Measurements from ENCODE around the gene LGR5. TPM values are rescaled to one million over a fixed set of nuclear protein-coding genes. Genes with fewer than 3 reads are reported as not detected.

The LGR5 gene, protein sequence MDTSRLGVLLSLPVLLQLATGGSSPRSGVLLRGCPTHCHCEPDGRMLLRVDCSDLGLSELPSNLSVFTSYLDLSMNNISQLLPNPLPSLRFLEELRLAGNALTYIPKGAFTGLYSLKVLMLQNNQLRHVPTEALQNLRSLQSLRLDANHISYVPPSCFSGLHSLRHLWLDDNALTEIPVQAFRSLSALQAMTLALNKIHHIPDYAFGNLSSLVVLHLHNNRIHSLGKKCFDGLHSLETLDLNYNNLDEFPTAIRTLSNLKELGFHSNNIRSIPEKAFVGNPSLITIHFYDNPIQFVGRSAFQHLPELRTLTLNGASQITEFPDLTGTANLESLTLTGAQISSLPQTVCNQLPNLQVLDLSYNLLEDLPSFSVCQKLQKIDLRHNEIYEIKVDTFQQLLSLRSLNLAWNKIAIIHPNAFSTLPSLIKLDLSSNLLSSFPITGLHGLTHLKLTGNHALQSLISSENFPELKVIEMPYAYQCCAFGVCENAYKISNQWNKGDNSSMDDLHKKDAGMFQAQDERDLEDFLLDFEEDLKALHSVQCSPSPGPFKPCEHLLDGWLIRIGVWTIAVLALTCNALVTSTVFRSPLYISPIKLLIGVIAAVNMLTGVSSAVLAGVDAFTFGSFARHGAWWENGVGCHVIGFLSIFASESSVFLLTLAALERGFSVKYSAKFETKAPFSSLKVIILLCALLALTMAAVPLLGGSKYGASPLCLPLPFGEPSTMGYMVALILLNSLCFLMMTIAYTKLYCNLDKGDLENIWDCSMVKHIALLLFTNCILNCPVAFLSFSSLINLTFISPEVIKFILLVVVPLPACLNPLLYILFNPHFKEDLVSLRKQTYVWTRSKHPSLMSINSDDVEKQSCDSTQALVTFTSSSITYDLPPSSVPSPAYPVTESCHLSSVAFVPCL
- total RNA-seq (2013; cell fraction: nucleolus; rRNA removed): not detected in 2 replicates
- total RNA-seq (2014; rRNA removed) (not detected in 2 replicates), total RNA-seq (2014; rRNA removed; fragmentation: Illumina TruSeq; extraction: Trizol) (not detected in 2 replicates), total RNA-seq (2021) (0.13 TPM in 1 of 2 replicates, not detected in the other), polyA plus RNA-seq (2011; rRNA removed) (2.1 and 2.6 TPM in 2 replicates), polyA plus RNA-seq (2014; fragmentation: Illumina TruSeq; extraction: Trizol) (not detected in 2 replicates), polyA plus RNA-seq (2014; fragmentation: Nextera tagmentation; extraction: Ambion mirVana) (not detected), polyA plus RNA-seq (2014; rRNA removed) (not detected in 2 replicates), polyA plus RNA-seq (2016; fragmentation: Nextera tagmentation; extraction: Ambion mirVana) (not detected), polyA minus RNA-seq (2011; rRNA and poly(A)+ RNA removed) (1.9 and 2.6 TPM in 2 replicates), Bru-seq, nascent RNA (percentile 12 among the genes with signal in this experiment), BruChase-seq, experiment 1, labeled RNA remaining after a 6-hour chase (percentile 13 among the genes with signal in this experiment), BruChase-seq, experiment 2, labeled RNA remaining after a 2-hour chase (percentile 11 among the genes with signal in this experiment)
- not detected for polyA plus RNA-seq (2011; ENCODE audit: low read depth)
- polyA plus RNA-seq (2011; cell fraction: cytosol; rRNA removed): 1.6 and 2.1 TPM in 2 replicates
- polyA plus RNA-seq (2011; cell fraction: nucleus; rRNA removed): 5.0 and 5.3 TPM in 2 replicates
- polyA plus RNA-seq (2012): not detected in 2 replicates
- 0.80 and 1.1 TPM in 2 replicates for polyA minus RNA-seq (2011; cell fraction: cytosol; rRNA and poly(A)+ RNA removed)
- polyA minus RNA-seq (2011; cell fraction: nucleus; rRNA and poly(A)+ RNA removed): 1.3 and 2.0 TPM in 2 replicates
- long read RNA-seq, experiment 1: 0 reads
- long read RNA-seq, experiment 2: 0 reads

DNA sequence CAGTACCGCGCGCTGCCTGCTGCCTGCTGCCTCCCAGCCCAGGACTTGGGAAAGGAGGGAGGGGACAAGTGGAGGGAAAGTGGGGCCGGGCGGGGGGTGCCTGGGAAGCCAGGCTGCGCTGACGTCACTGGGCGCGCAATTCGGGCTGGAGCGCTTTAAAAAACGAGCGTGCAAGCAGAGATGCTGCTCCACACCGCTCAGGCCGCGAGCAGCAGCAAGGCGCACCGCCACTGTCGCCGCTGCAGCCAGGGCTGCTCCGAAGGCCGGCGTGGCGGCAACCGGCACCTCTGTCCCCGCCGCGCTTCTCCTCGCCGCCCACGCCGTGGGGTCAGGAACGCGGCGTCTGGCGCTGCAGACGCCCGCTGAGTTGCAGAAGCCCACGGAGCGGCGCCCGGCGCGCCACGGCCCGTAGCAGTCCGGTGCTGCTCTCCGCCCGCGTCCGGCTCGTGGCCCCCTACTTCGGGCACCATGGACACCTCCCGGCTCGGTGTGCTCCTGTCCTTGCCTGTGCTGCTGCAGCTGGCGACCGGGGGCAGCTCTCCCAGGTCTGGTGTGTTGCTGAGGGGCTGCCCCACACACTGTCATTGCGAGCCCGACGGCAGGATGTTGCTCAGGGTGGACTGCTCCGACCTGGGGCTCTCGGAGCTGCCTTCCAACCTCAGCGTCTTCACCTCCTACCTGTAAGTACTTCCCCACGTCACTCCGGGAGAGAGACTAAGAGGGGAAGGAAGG, at the start of gene LGR5:
Gene LGR5 (plus strand): TSS at position 186 of the 732 bp plus-strand sequence. CDS start 283 bp downstream, at position 469.
- BruUV-seq (replicated peaks): no TSS peak
- intact Hi-C loops (cut with micrococcal nuclease; ENCODE audit: unreplicated experiment) (no loop called here), in situ Hi-C loops (cut with MboI) (no loop called here)
- H3K9me3 ChIP-seq (replicated peaks; ENCODE audit: control insufficient read depth, insufficient read depth, low read length): peaks cover 4% of the 10 kb centered on the region; the same call in 2 of the 3 replicates
- ATAC-seq (peak; percentile 60), DNase-seq (ENCODE audit: low read depth, low spot score) (no peak), FAIRE-seq (no peak)
- H3K4me3 ChIP-seq: no peak within 1 kb of the TSS
- ChIA-PET CTCF (no interaction called here), POLR2A (interaction anchor here (0.6 kb wide), 1 partner anchor 1899 kb away, joined by 3 read pairs; no protein-coding TSS in a partner anchor), SMC1A (ENCODE audit: uncharacterized antibody, unreplicated experiment) (no interaction called here), RAD21 (ENCODE audit: unreplicated experiment) (interaction anchor here (1.1 kb wide), 1 partner anchor 34 kb away, joined by 4 read pairs; no protein-coding TSS in a partner anchor)
- H2AFZ ChIP-seq (ENCODE audit: control insufficient read depth, low read depth, low read length): no peak within 1 kb of the TSS
- H3K9ac ChIP-seq (ENCODE audit: control insufficient read depth, insufficient read depth, low read length): no peak within 1 kb of the TSS
- H3K27me3 ChIP-seq (replicated peaks in 1 of 2; ENCODE audit: control insufficient read depth in 2 of 2, insufficient read depth in 2 of 2, low read length in 1 of 2): peaks cover 10 to 12% of the 10 kb centered on the region in 2 experiments
- H4K20me1 ChIP-seq (ENCODE audit: control insufficient read depth, insufficient read depth): no peaks in the 10 kb centered on the region
- H3K36me3 ChIP-seq (ENCODE audit: control insufficient read depth in 2 of 2, insufficient read depth in 2 of 2, low read length in 1 of 2): no peaks in the 10 kb centered on the region
- no peak within 1 kb of the TSS for H3K27ac ChIP-seq (ENCODE audit: control insufficient read depth, insufficient read depth)
- WGBS (ENCODE audit: insufficient coverage, insufficient replicate concordance, low lambda C conversion rate, missing lambda C conversion rate): 7% methylated on average over 51 of the region's 65 CpGs
- TF ChIP-seq EZH2 (IDR thresholded peaks at IDR 0.05; ENCODE audit: borderline replicate concordance, control insufficient read depth, low read depth, low read length) (no peak), ZBED1 (IDR thresholded peaks at IDR 0.05; ENCODE audit: borderline replicate concordance) (no peak), CBX3 (IDR thresholded peaks at IDR 0.05; ENCODE audit: borderline replicate concordance, low read depth) (no peak)
- TF ChIP-seq, protein P1, sequence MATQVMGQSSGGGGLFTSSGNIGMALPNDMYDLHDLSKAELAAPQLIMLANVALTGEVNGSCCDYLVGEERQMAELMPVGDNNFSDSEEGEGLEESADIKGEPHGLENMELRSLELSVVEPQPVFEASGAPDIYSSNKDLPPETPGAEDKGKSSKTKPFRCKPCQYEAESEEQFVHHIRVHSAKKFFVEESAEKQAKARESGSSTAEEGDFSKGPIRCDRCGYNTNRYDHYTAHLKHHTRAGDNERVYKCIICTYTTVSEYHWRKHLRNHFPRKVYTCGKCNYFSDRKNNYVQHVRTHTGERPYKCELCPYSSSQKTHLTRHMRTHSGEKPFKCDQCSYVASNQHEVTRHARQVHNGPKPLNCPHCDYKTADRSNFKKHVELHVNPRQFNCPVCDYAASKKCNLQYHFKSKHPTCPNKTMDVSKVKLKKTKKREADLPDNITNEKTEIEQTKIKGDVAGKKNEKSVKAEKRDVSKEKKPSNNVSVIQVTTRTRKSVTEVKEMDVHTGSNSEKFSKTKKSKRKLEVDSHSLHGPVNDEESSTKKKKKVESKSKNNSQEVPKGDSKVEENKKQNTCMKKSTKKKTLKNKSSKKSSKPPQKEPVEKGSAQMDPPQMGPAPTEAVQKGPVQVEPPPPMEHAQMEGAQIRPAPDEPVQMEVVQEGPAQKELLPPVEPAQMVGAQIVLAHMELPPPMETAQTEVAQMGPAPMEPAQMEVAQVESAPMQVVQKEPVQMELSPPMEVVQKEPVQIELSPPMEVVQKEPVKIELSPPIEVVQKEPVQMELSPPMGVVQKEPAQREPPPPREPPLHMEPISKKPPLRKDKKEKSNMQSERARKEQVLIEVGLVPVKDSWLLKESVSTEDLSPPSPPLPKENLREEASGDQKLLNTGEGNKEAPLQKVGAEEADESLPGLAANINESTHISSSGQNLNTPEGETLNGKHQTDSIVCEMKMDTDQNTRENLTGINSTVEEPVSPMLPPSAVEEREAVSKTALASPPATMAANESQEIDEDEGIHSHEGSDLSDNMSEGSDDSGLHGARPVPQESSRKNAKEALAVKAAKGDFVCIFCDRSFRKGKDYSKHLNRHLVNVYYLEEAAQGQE (IDR thresholded peaks at IDR 0.05; ENCODE audit: low read depth, low read length): peak; percentile 22; the same call in 1 of the 2 replicates
- no peaks in the 10 kb centered on the region for H3K4me1 ChIP-seq (ENCODE audit: control insufficient read depth, insufficient read depth, low read length)
- no peaks in the 10 kb centered on the region for H3K79me2 ChIP-seq (ENCODE audit: control insufficient read depth, insufficient read depth, low read length)
- no peak within 1 kb of the TSS for H3K4me2 ChIP-seq (ENCODE audit: control insufficient read depth, insufficient read depth)

Measured in GM12878 (cell line).